ENCODE results near the gene HOXA5.

HOXA5 gene

DNA sequence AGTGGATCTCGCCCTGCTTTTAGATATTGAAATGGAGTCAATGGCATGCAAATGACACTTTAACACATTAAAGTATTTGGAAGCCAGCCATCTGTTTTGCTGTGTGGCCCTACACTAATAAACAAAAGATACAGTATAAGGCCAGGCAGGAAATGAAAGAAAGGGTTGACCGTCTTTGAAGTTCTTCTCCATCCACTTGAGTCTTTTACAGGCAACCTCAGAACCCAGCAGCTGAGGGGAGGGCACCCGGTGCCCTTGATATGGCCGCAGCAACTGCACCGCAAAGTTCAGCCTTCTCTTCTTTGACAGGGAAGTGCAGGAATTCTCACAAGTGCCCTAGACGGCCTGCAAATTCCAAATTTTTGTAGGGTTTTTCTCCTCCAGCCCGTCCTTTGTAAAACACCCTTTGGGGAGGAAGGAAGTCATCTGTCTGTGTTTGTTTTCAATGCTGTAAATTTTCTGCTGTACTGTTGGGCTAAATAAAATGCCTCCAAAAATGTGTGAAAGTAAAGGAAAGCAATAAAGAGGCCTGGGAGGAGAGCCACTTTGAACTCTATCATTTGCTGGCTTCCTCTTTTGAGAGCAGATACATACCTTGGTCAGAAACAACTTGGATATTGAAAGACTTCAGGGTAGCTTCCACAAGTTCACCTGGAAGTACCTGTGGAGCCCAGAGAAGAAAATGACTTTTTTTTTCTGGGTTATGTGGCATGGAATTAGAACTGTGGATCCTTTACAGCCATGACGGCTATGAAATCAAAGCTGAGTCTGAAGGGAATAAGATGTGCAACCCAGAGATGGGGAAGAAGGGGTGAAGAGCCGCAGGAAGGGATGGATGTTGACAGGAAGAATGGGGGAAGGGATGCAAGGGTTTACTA is 51.3 kb downstream of the HOXA5 start:
- no peak for DNase-seq

- no peak for DNase-seq
Observed at GRCh38 chr7:27091105-27091504, 52.4 kb downstream of the HOXA5 start.

Data from inflammatory macrophage treated with lipopolysaccharide for 1 hour (primary cell).